AG09319 (cell line): Measurements from ENCODE around the gene CPTP.

Experiments
- DNase-seq: peaks from one replicate; pipeline ENCODE4 v3.0.0-alpha.2; 2010; ENCODE audit warnings: low read depth; ENCODE audit errors: extremely low read depth
- CTCF ChIP-seq: IDR thresholded peaks from 2 replicates; pipeline ENCODE4 v1.5.1; 2011; ENCODE audit warnings: low read depth, mild to moderate bottlenecking, inconsistent platforms, low read length, moderate library complexity

CPTP gene

DNA sequence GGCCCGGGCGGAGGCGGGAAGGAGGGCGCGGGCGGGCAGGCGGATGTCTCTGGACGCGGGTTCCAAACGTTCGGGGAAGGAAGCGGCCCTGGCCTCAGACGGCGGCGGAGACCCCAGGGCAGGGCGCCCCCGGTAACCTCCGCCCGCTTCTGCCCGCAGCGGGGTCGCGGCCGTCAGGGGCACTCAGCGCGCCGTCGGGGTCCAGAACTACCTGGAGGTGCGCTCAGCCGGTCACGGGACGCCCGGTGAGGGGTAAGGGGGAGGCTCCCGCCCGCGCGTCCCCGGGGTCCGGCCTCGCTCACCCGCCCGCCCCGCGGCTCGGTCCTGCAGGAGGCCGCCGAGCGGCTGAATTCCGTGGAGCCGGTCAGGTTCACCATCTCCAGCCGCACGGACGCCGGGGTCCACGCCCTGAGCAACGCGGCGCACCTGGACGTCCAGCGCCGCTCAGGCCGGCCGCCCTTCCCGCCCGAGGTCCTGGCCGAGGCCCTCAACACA is 15.8 kb upstream of the CPTP start:
- no peak for DNase-seq
- TF ChIP-seq CTCF: no peak

DNA sequence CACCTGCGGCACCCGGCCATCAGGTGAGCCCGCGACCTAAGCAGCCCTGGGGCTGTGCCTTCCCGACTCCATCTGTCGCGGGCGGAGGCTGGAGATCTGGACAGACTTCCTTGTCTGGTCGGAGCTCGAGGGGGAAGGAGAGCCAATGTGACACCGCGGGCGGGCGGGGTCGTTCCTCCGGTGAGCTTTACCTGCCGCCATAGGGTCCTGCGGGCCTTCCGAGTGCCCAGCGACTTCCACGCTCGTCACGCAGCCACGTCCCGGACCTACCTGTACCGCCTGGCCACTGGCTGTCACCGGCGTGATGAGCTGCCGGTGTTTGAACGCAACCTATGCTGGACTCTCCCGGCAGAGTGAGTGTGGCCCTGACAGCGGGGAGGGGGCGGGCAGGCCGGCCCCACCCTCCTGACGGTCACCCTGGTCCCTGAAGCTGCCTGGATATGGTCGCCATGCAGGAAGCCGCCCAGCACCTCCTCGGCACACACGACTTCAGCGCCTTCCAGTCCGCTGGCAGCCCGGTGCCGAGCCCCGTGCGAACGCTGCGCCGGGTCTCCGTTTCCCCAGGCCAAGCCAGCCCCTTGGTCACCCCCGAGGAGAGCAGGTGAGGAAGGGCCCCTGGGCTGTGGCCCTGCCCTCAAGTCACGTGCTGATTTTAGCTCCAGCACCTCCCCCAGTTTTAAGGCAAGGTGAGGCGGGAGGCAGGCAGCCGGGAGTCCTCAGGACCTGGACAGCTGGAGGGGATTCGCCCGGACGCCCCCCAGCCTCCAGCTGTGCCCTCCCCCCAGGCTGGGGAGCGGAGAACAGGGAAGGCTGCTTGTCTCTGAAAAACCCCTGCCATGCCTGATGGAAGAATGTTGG is 15.1 kb upstream of the CPTP start:
- no peak for DNase-seq
- no peak for TF ChIP-seq CTCF

GRCh38 chr1:1310109-1310385 is 14.6 kb upstream of the CPTP start:
- no peak for TF ChIP-seq CTCF
- no peak for DNase-seq

- DNase-seq: no peak
Observed at GRCh38 chr1:1310476-1311053, 14.0 kb upstream of the CPTP start.

GRCh38 chr1:1311107-1312104 is 13.2 kb upstream of the CPTP start:
- TF ChIP-seq CTCF: no peak
- DNase-seq: no peak

More at GRCh38 chr1:1310476-1311053, 14.0 kb upstream of the CPTP start:
- no peak for TF ChIP-seq CTCF

DNA sequence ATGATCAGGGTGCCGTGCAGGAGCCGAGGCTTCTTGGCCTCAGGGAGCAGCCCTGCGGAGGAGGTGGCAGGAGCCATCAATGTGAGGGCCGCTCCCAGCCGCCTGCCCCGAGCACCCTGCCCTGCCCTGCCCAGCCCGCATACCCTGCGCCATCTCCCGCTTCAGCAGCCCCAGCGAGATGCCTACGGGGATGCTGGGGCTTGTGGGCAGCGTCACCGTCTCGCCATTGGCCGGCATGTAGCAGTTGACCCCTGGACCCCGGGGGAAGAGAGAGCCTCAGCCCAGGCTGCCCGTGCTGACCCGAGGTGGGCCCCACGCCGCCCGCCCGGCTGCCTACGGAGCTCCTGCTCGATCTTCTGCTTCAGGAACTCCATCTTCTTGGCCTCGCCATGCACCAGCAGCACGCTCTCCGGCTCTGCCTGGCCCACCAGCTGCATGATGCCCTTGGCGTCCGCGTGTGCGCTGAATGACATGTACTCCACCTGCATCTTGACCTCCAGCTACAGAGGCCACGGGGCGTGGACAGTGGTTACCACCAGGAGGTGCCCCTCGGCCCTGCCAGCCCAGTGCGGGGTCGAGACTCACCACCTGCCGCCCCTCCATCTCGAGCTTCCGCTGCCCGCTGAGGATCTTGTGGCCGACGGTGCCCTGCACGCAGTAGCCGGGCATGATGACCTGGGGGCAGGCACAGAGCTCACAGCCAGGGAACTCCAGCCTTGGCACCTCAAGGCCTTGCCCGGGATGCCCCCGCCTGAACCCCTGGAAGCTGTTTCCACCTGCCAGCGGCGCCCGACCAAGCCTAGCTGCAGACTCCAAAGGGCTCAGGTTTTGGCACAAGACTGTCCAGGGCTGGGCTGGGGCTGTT is 11.9 kb upstream of the CPTP start:
- no peak for TF ChIP-seq CTCF
- DNase-seq: no peak
